SKM-1 treated with dmso at 0.1 percent for 144 hours (cell line): Measurements from ENCODE around the gene POLN.

Experiments used
- DNase-seq: peaks from one replicate; lab custom pipeline; 2025; ENCODE audit not compliant: unreplicated experiment; lab: John Stamatoyannopoulos, UW

POLN gene

GRCh38 chr4:2264481-2265041, 22.6 kb upstream of the POLN start:
- DNase-seq, result no peak

GRCh38 chr4:2263926-2264321, 22.0 kb upstream of the POLN start:
- DNase-seq, result no peak

GRCh38 chr4:2262944-2263250, 21.0 kb upstream of the POLN start:
- DNase-seq, result no peak

- peak; percentile 100 for DNase-seq
These were observed 20.4 kb upstream of the POLN start for GRCh38 chr4:2262145-2262943.

GRCh38 chr4:2261853-2262144, 19.9 kb upstream of the POLN start, which contains the start of gene MXD4:
TSS of gene MXD4 (minus strand) at chr4:2262109. CDS start at chr4:2261980, 129 bp downstream.
- DNase-seq, result no peak

GRCh38 chr4:2261110-2261852, 19.4 kb upstream of the POLN start:
- DNase-seq, result peak; percentile 33

GRCh38 chr4:2260344-2261109, 18.6 kb upstream of the POLN start:
- DNase-seq, result no peak

GRCh38 chr4:2259541-2260343, 17.8 kb upstream of the POLN start:
- no peak for DNase-seq

GRCh38 chr4:2259036-2259540, 17.2 kb upstream of the POLN start:
- no peak for DNase-seq

- no peak for DNase-seq
These were observed 16.4 kb upstream of the POLN start for GRCh38 chr4:2258091-2259035.

GRCh38 chr4:2257361-2258081, 15.6 kb upstream of the POLN start:
- no peak for DNase-seq

GRCh38 chr4:2256781-2257191, 14.9 kb upstream of the POLN start:
- DNase-seq, result no peak

GRCh38 chr4:2256156-2256731, 14.3 kb upstream of the POLN start:
- no peak for DNase-seq

- DNase-seq, result no peak
These were observed 13.7 kb upstream of the POLN start for GRCh38 chr4:2255501-2256155.

GRCh38 chr4:2254665-2255500, 13.0 kb upstream of the POLN start:
- DNase-seq, result no peak

- no peak for DNase-seq
These were observed 11.5 kb upstream of the POLN start for GRCh38 chr4:2253160-2254084.
